RWPE2 (cell line): ENCODE data around the gene MRPL1.

Experiments
- ATAC-seq: fragments of 200-7000 bp; cut with Tn5 transposase; 3 replicates; pipeline ENCODE4 v1.9.1; 2021; ENCODE audit warnings: low read depth
- DNase-seq: peaks from one replicate; pipeline ENCODE4 v3.0.0-alpha.2; 2020; ENCODE audit warnings: low spot score
- H3K27ac ChIP-seq: fragments of 450-650 bp; 2 replicates; pipeline ENCODE4 v1.5.1; 2017; ENCODE audit warnings: mild to moderate bottlenecking; ENCODE audit not compliant: poor library complexity, severe bottlenecking
- H3K27me3 ChIP-seq: fragments of 250-450 bp; sonication (Bioruptor Pico); 2 replicates; pipeline ENCODE4 v1.5.1; 2021; ENCODE audit warnings: mild to moderate bottlenecking, moderate library complexity; ENCODE audit not compliant: insufficient read depth, poor library complexity, severe bottlenecking
- H3K36me3 ChIP-seq: fragments of 250-450 bp; sonication (Bioruptor Pico); 2 replicates; pipeline ENCODE4 v1.5.1; 2020; ENCODE audit warnings: low read depth, mild to moderate bottlenecking, moderate library complexity
- H3K4me1 ChIP-seq: fragments of 250-450 bp; sonication (Bioruptor Pico); 2 replicates; pipeline ENCODE4 v1.5.1; 2021; ENCODE audit warnings: mild to moderate bottlenecking, moderate library complexity; ENCODE audit not compliant: insufficient read depth, poor library complexity, severe bottlenecking
- H3K4me3 ChIP-seq: fragments of 250-450 bp; sonication (Bioruptor Pico); 2 replicates; pipeline ENCODE4 v1.5.1; 2021; ENCODE audit warnings: mild to moderate bottlenecking, moderate library complexity; ENCODE audit not compliant: severe bottlenecking
- H3K9me3 ChIP-seq: fragments of 250-450 bp; sonication (Bioruptor Pico); 2 replicates; pipeline ENCODE4 v1.5.1; 2021; ENCODE audit warnings: mild to moderate bottlenecking, moderate library complexity; ENCODE audit not compliant: severe bottlenecking
- CTCF ChIP-seq: fragments of 450-650 bp; IDR thresholded peaks from one replicate; pipeline ENCODE4 v1.5.1; 2017; ENCODE audit warnings: mild to moderate bottlenecking, moderate library complexity; ENCODE audit not compliant: poor library complexity, severe bottlenecking

MRPL1 gene

GRCh38 chr4:77905651-77906263 is 43.1 kb downstream of the MRPL1 start:
- Histone ChIP-seq H3K4me3 (no peak overlapping the region), H3K36me3 (peaks cover 45% of the 10 kb centered on the region), H3K27me3 (no peaks in the 10 kb centered on the region), H3K9me3 (no peaks in the 10 kb centered on the region), H3K27ac (no peak overlapping the region), H3K4me1 (peaks cover 12% of the 10 kb centered on the region)
- DNase-seq (no peak), ATAC-seq (no peak)
- TF ChIP-seq CTCF: no peak

- peaks cover 24% of the 10 kb centered on the region for H3K36me3 ChIP-seq
- no peak overlapping the region for H3K27ac ChIP-seq
- no peak for ATAC-seq
- TF ChIP-seq CTCF: no peak
- no peaks in the 10 kb centered on the region for H3K27me3 ChIP-seq
- no peaks in the 10 kb centered on the region for H3K9me3 ChIP-seq
- H3K4me3 ChIP-seq: no peak overlapping the region
- no peak for DNase-seq
- H3K4me1 ChIP-seq: no peaks in the 10 kb centered on the region
Measured at GRCh38 chr4:77910676-77911075, 48.0 kb downstream of the MRPL1 start.

GRCh38 chr4:77911091-77911490 is 48.5 kb downstream of the MRPL1 start:
- H3K4me1 ChIP-seq: no peaks in the 10 kb centered on the region
- DNase-seq: no peak

GRCh38 chr4:77911842-77912450 is 49.3 kb downstream of the MRPL1 start:
- no peak for ATAC-seq
- no peak for DNase-seq
- Histone ChIP-seq H3K4me3 (no peak overlapping the region), H3K36me3 (peaks cover 21% of the 10 kb centered on the region), H3K9me3 (no peaks in the 10 kb centered on the region), H3K27ac (no peak overlapping the region), H3K27me3 (no peaks in the 10 kb centered on the region), H3K4me1 (no peaks in the 10 kb centered on the region)
- no peak for TF ChIP-seq CTCF

More at GRCh38 chr4:77911091-77911490, 48.5 kb downstream of the MRPL1 start:
- Histone ChIP-seq H3K27ac (no peak overlapping the region), H3K9me3 (no peaks in the 10 kb centered on the region), H3K36me3 (peaks cover 24% of the 10 kb centered on the region), H3K27me3 (no peaks in the 10 kb centered on the region), H3K4me3 (no peak overlapping the region)
- TF ChIP-seq CTCF: no peak
- ATAC-seq: no peak

GRCh38 chr4:77913348-77913747 is 50.7 kb downstream of the MRPL1 start:
- Histone ChIP-seq H3K27ac (no peak overlapping the region), H3K9me3 (no peaks in the 10 kb centered on the region), H3K4me1 (peaks cover under 1% of the 10 kb centered on the region), H3K27me3 (no peaks in the 10 kb centered on the region), H3K4me3 (no peak overlapping the region), H3K36me3 (peaks cover 18% of the 10 kb centered on the region)
- no peak for TF ChIP-seq CTCF
- ATAC-seq (no peak), DNase-seq (no peak)
